ENCODE measurements around the gene ATG4A.
A peak's percentile ranks its signal among the peaks of the same experiment; 100 is the strongest.

The ATG4A gene, protein sequence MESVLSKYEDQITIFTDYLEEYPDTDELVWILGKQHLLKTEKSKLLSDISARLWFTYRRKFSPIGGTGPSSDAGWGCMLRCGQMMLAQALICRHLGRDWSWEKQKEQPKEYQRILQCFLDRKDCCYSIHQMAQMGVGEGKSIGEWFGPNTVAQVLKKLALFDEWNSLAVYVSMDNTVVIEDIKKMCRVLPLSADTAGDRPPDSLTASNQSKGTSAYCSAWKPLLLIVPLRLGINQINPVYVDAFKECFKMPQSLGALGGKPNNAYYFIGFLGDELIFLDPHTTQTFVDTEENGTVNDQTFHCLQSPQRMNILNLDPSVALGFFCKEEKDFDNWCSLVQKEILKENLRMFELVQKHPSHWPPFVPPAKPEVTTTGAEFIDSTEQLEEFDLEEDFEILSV

DNA sequence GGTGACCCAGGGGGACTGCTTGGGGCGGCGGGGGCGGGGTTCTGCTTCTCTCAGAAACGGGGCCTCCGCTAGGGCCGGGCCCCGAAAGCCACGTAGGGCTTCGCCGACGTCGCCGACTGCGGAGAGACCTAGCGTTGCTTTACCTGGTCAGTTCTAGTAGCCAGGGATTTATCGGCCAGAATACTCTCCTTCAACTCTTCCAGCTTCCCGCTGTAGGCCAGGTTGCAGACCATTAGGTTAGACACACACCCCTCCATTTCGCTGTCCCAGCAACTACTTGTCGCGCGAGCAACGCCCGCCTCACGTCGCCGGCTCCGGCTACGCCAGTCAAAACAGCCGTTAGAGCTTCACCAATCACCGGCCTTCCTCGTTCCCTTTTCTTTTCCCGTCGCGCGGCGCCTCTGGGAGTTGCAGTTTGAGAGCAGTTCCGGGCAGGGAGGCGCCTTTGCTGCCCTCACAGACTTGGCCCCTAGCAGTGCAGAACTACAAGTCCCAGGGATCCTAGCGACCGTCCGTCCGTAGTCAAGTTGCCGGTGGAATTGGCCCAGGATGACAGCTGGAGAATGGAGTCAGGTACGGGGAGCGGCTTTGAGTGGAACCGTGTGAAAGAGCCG lies at the start of gene ATG4A, which contains the start of gene PSMD10:
Gene ATG4A, plus strand, starts transcription at position 515 of the 614 bp plus-strand sequence. Its CDS starts 49 bp downstream, at position 564.
Gene PSMD10, minus strand, starts transcription at position 279 of the 614 bp plus-strand sequence. Its CDS starts 22 bp downstream, at position 257.
- no peak for DNase-seq

GRCh38 chrX:108044554-108045256 lies 46.9 kb upstream of the ATG4A start, which contains the start of gene VSIG1:
Gene VSIG1 (plus strand): TSS chrX:108045065. CDS start chrX:108045131, 66 bp downstream.
- no peak for DNase-seq

- DNase-seq, result no peak
Measured at GRCh38 chrX:108049649-108050048, 41.9 kb upstream of the ATG4A start.

GRCh38 chrX:108053218-108053617 lies 38.4 kb upstream of the ATG4A start:
- DNase-seq, result no peak

DNA sequence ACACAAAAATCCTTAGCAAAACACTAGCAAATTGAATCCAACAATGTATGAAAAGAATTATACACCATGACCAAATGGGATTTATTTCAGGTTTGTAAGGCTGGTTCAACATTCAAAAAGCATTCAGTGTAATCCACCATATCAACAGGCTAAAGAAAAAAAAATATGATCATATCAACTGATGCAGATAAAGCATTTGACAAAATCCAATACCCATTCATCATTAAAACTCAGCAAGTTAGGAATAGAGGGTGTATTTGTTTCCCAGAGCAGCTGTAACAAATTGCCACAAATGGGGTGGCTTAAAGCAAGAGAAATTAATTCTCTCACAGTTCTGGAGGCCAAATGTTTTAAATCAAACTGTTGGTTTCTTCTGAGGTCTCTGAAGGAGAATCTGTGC lies 36.0 kb upstream of the ATG4A start:
- no peak for DNase-seq

DNA sequence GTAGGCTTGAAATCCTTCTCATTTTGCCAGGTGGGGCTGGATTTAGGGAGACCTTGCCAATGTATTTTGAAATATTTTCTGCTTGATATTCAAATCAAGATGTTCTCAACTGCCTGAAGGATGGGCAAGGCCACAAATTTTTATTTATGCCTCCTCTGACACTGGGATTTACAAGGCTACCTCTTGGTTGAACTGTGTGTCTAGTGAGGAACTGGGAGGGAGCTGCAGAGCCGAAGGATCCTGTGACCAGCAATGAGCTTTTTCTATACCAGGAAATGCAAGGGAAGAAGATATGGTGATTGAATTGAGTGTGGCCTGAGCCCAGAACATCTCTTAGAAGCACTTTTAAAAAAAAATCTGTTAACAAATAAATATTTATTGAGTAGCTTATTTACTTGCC lies 31.8 kb upstream of the ATG4A start:
- DNase-seq, result no peak

DNA sequence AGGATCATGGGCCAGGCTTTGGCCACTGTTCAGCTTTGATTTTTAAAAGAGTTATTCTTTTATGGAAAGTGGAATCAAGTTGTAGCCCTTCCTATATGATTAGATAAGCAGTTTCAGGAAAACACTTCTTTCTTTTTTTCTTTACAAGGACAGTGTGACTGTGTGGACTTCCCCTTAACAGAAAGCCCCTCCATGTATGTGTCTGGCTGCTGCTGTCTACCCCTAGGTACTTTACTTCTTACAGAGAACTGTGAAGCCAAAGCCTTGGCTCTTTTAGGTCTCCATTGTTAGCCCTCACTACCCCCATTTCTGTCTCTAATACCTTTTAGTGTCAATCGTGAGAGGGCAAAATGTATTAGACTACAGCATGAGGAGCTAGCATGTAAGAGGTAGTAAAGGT lies 27.6 kb upstream of the ATG4A start:
- no peak for DNase-seq

DNA sequence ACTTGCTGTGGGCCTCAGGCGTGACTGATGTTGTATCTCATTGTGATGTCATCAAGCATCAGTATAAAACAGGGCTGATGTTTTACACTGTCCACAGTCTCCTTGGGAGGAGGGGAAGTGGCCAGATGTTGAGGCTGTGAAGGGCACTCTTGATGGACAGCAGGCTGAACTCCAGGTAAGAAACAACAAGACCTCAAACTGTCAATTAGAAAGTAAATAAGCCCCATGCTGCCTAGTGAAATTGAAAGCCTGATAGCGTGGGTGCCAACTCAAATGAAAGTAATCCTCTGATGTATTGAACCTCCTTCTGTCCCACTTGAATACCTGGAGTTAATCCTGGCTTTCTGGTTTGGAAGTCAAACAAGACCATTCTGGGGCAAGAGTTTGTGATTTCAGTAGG lies 27.0 kb upstream of the ATG4A start:
- DNase-seq, result no peak

DNA sequence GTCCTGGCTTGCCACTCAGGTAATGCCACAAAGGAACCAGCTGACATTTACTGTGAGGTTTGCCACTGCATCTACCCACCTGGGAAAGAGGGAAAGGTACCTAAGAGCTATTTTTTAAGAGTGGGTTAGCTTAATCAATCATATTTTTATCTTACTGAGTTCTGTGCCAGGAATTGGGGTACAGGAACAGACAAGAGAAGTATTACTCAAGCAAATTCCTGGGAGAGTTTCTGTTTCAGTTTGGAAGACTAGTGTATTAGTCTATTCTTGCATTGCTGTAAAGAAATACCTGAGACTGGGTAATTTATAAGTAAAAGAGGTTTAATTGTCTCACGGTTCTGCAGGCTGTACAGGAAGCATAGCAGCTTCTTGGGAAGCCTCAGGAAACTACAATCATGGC lies 23.5 kb upstream of the ATG4A start:
- DNase-seq, result no peak

GRCh38 chrX:108070891-108071290 lies 20.7 kb upstream of the ATG4A start:
- no peak for DNase-seq

GRCh38 chrX:108071578-108071977 lies 20.0 kb upstream of the ATG4A start:
- no peak for DNase-seq

DNA sequence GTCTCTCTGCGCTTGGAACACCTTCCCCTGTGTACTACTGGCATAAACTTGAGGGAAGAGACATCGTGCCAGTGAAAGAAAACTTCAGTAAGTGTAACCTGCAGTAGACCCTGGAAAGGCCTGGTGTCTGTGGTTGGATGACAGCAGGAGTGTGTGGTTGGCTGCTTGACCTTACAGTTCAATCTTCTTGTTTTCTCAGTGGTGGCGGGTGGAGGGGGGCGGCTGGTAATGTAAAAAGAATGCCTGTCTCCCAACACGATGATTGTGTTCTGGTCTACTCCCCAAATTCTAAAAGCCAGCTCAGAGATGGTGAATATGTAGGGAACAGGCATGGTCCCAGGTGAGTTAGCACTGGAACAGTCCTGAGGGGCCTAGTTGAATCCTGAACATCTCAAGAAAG lies 18.8 kb upstream of the ATG4A start:
- DNase-seq, result no peak

DNA sequence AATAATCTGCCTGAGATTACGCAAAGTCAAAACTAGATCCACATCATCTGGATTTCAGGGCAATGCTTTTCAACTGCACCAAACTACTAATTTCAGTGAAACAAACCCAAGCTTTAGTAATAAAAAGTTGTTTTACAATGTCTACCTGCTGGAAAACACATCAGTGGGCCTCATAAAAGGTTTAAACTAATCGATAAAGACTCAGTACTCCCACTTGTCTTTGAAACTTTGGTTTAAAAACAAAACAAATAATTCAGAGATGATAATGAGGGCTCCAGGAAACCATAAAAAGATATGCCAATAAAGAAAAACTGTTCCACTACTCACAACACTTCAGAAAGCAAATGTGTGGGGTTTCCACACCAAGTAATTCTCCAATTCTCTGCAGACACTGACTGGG lies 10.5 kb upstream of the ATG4A start:
- no peak for DNase-seq

DNA sequence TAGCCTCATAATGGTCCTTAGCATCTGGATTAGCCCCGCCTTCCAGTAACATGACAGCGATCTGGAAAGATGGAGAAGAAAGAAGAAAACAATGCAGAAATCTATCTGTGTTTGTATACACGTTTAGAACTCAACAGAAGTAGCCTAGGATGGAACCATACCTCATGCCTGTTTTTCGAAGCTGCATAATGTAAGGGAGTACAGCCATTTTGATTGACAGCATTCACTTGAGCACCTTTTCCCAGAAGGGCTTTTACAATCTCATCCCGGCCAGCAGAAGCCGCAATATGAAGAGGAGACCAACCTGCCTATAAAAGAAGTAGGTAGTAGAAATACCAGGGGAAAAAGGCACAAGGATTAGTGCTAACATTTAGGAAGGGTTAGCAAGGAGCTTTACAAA lies 3.8 kb upstream of the ATG4A start:
- no peak for DNase-seq

- DNase-seq, result no peak
Measured at GRCh38 chrX:108088511-108088910, 3.1 kb upstream of the ATG4A start.

DNA sequence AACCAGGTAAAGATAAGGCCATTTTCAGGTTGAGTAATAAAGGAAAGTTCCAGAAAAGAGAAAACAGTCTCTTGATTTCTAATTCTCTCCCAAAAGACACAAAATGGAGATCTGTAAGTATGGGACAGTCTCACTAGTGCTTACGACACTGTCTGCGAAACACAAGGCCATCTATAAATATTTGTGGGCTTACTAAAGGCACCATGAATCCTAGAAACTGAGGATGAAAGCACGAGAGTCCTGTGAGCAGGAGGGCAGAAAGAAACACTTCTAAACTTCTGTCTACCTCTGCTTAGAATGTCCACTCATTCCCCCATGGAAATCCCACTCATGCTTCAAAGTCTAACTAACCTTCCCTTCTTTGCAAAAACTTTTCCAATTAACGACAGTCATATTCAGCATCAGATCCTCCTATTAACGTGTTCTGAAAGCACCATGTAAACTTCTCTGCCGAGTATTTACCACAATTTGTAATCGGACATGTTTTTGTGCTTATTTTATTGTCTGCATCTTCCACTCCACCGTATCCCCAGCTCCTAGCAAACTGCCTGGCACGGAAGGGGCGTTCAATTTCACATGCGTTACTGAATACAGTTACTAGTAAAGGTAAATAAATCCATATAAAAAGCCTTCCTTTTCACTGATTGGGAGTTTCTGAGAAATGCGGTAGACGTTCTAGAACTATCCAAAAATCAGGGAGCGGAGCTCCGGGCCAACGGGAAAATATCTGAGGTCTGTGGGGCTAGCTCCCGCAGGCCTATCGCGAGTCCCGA lies 901 bp upstream of the ATG4A start:
- peak; percentile 13 for DNase-seq

- no peak for DNase-seq
Measured at GRCh38 chrX:108091878-108092291, 307 bp downstream of the ATG4A start.

DNA sequence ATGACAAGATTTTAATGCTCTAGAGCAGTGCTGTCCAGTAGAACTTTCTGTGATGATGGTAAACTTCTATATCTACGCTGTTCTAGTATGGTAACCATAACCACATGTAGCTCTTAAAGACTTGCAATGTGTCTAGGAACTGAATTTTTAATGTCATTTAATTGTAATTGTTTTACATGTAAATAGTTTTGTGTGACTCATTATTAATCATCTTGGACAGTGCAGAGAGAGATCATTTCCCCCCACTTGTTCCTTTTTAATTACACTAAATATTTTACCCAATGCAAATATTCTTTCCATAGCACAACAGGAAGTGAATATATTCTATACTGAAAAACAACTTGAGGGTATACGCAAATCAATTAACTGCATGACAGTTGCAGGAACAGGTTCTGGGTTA lies 5.8 kb downstream of the ATG4A start:
- no peak for DNase-seq

GRCh38 chrX:108105473-108105872 lies 13.9 kb downstream of the ATG4A start:
- DNase-seq, result no peak

GRCh38 chrX:108114541-108114940 lies 23.0 kb downstream of the ATG4A start:
- DNase-seq, result no peak

- no peak for DNase-seq
Measured at GRCh38 chrX:108117988-108118387, 26.4 kb downstream of the ATG4A start.

- no peak for DNase-seq
Measured at GRCh38 chrX:108121291-108121690, 29.7 kb downstream of the ATG4A start.

DNA sequence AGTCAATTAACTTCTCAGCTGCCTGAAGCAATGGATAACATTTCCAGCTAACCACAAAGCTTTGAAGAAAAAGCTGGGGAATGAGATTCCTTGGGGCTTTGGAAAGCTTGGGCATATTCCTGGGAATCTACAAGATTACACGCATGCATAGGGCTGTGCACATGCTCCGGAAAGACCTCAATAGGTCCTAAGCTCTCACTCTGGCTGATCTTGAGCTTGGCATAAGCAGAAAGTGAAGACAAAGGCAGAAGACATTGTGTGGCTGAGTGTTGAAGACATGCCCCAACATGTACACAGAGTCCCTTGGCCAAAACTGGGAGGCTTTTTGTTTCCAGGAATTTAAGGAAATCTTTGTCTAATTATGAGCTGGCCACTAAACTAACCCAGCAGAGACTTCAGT lies 31.2 kb downstream of the ATG4A start:
- no peak for DNase-seq
